HG02759 (cell line): Measurements from ENCODE around the gene CMTM3.
A peak's percentile ranks its signal among the peaks of the same experiment; 100 is the strongest.
"Not testable (repeated sequence)": the region's sequence is repeated elsewhere in the genome, so short reads cannot be mapped to it uniquely, and the experiment has no call there.

Experiments used
- ATAC-seq: cut with Tn5 transposase; IDR thresholded peaks from one replicate; pipeline ENCODE4 v1.9.1; 2021; ENCODE audit warnings: mild to moderate bottlenecking, moderate library complexity; ENCODE audit not compliant: unreplicated experiment

Gene CMTM3

GRCh38 chr16:66581246-66581952 is 23.1 kb upstream of the CMTM3 start:
- ATAC-seq: no peak

- ATAC-seq: no peak
Observed at GRCh38 chr16:66585481-66586239, 18.8 kb upstream of the CMTM3 start.

GRCh38 chr16:66587881-66588600 is 16.5 kb upstream of the CMTM3 start:
- ATAC-seq: no peak

GRCh38 chr16:66588981-66589713 is 15.4 kb upstream of the CMTM3 start:
- peak; percentile 67 for ATAC-seq

- peak; percentile 56 for ATAC-seq
Observed at GRCh38 chr16:66590322-66590721, 14.2 kb upstream of the CMTM3 start.

GRCh38 chr16:66591018-66591417 is 13.5 kb upstream of the CMTM3 start:
- no peak for ATAC-seq

DNA sequence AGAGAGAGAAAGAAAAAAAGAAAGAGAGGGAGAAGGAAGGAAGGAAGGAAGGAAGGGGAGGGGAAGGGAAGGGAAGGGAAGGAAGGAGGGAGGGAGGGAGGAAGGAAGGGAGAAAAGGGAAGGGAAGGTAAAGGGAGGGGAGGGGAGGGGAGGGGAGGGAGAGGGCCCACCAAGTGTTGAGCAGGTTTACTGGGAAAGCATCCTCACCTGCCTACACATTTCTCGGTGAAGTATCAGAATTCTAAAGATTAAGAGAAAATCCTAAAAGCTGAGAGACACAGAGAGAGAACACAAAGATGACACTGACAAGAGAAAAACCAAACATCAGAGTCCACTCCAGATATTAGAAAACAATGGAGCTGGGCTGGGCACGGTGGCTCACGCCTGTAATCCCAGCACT is 12.3 kb upstream of the CMTM3 start:
- ATAC-seq: no peak

- no peak for ATAC-seq
Observed at GRCh38 chr16:66592814-66593213, 11.7 kb upstream of the CMTM3 start.

DNA sequence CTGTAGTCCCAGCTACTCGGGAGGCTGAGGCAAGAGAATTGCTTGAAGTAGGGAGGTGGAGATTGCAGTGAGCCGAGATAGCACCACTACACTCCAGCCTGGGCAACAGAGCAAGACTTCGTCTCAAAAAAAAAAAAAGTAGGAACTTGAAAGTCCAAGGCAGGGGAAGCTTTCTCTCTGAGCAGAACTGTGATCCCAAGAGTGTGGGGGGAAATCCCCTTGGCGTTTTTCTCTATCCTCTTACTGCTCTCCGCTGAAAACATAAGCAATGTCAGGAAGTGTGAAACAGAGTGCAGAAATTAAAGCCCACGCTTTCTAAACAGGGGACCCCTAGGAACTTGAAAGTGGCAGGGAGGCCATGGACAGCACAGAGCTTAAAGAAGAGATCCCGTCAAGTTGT is 9.8 kb upstream of the CMTM3 start:
- no peak for ATAC-seq

DNA sequence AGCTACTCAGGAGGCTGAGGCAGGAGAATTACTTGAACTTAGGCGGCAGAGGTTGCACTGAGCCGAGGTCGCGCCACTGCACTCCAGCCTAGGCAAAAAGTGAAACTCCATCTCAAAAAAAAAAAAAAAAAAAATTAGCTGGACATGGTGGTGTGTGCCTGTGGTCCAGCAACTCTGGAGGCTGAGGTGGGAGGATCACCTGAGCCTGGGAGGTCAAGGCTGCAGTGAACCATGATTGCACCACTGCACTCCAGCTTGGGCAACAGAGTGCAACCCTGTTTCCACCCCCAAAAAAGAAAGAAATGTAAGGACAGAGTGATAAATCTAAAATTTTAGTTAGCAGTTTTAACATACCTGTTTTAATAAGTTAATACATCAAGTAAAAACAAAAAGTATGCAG is 7.9 kb upstream of the CMTM3 start:
- ATAC-seq: not testable (repeated sequence)

DNA sequence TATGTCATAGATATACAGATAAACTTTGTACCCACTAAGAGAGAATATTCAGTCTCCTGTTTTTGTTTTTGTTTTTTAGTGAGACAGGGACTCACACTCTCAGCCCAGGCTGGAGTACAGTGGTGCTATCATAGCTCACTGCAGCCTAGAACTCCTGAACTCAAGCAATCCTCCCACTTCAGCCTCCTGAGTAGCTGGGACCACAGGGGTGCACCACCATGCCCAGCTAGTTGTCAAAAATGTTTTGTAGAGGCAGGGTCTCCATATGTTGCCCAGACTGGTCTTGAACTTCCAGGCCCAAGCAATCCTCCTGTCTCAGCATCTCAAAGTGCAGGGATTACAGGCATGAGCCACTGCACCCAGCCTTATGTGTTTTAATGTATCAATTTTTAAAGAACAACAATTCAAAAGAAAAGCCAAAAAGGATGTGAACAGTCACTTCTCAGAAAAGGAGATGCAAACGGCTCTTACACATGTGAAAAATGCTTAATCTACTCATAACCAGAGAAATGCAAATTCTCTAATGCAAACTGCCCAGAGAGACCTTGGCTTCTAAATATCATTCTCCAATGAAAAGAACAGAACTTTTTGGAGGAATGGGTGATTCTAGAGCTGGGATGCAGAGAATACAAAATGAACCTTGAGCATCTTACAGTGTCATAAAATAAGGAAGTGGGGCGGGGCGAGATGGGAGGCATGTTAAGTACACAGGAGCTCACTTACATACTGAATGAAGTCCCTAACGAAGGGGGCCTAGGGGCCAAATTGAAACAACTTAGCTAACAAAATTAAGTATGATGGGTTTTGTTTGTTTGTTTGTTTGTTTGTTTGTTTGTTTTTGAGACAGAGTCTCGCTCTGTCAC is 7.3 kb upstream of the CMTM3 start:
- ATAC-seq: no peak

- no peak for ATAC-seq
Observed at GRCh38 chr16:66598111-66598510, 6.4 kb upstream of the CMTM3 start.

- no peak for ATAC-seq
Observed at GRCh38 chr16:66599726-66600125, 4.8 kb upstream of the CMTM3 start.

DNA sequence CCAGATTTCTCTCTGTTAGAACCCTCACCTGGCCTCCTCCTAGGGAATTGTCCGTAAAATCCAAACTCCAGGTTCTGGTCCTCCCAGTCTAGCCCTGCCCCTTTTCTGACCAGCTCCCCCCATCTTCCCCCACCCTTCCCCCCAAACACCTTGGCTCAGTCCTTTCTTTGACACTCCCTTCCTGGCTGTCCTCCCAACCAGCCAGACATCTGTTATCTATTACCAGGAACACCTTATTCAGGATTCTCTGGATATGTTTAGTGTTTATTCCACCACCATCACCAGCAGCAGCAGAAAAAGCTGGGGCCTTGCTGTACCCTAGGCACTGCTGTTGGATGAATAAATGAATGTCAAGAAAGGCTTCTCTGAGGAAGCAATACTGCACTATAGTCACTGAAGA is 4.0 kb upstream of the CMTM3 start:
- no peak for ATAC-seq

DNA sequence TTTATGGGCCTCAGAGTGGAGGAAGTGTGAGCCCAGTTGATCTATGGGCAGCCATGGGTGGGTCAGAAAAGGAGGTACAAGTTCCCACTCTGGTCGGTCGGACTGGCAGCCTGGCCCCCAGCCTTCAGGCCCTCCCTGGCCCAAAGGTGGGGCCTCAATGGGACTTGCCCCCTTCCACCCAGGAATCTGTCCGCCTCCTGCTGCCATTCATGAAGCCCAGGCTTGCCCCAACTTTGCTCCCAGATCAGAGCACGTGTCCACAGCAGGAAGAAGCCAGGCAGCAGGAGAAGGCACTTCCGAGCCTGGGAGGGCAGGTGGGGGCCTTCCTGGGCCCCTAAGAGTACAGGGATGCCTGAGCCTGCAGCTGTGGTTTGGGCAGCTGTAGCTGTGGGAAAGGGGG is 3.0 kb upstream of the CMTM3 start:
- ATAC-seq: no peak

DNA sequence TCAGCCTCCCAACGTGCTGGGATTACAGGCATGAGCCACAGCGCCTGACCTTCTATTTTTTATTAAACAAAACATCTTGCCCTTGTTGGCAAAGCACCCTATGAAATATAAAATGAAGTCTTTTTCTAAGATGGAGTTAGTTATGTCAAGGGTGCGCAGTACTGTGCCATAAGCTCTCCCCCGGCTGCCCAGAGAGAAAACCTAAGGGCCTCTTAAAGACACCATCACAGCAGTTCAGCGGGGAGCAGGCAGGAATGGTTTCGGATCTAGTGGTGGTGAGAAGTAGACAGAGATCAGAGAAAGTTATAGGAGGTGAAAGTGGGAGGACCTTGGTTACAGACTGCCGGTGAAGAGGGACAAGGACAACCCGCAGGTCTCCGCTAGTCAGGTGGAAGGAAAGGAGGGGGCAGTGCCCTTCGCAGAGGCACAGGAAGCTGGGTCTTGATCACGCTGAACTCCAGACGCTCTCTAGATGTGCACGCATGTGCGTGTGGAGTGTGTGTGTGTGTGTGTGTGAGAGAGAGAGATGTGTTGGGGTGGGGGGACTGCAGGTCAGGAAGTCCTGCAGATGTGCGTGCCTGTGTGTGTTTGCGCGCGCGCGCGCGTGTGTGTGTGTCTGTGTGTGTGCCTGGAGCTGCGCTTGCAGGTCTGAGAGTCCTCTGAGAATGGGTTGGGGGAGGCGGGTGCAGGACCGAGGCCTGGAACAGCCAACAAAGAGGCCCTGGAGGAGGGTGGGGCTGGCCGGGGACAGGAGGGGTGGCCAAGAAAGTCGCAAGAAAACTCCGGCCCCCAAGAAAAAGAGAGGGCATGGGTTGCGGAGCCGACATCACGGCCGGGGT is 748 bp upstream of the CMTM3 start:
- no peak for ATAC-seq

- peak; percentile 4 for ATAC-seq
Observed at GRCh38 chr16:66605177-66605978, 874 bp downstream of the CMTM3 start.

GRCh38 chr16:66605979-66606751 is 1.7 kb downstream of the CMTM3 start:
- peak; percentile 59 for ATAC-seq
